HUDEP-2 (cell line): ENCODE measurements around the gene CTDP1.

Source experiments
- DNase-seq, 76 experiments: peaks; one replicate each; lab custom pipeline; 2025; ENCODE audit not compliant: unreplicated experiment in 76 of 76; lab: John Stamatoyannopoulos, UW

Gene CTDP1

GRCh38 chr18:79779700-79780190 is 100.1 kb downstream of the CTDP1 start:
- no peak for DNase-seq

GRCh38 chr18:79780547-79780946 is 100.9 kb downstream of the CTDP1 start:
- no peak for DNase-seq

- no peak for DNase-seq
These were observed 101.8 kb downstream of the CTDP1 start for GRCh38 chr18:79781331-79781941.

- DNase-seq: no peak
These were observed 103.1 kb downstream of the CTDP1 start for GRCh38 chr18:79782566-79783308.

GRCh38 chr18:79784071-79784913 is 104.7 kb downstream of the CTDP1 start:
- DNase-seq: no peak

GRCh38 chr18:79784965-79785770 is 105.6 kb downstream of the CTDP1 start:
- no peak for DNase-seq

GRCh38 chr18:79785831-79786230 is 106.2 kb downstream of the CTDP1 start:
- no peak for DNase-seq

- DNase-seq: no peak
These were observed 106.7 kb downstream of the CTDP1 start for GRCh38 chr18:79786304-79786703.

- DNase-seq: no peak
These were observed 107.4 kb downstream of the CTDP1 start for GRCh38 chr18:79786786-79787526.

- no peak for DNase-seq
These were observed 107.9 kb downstream of the CTDP1 start for GRCh38 chr18:79787527-79787864.

GRCh38 chr18:79787865-79788733 is 108.5 kb downstream of the CTDP1 start:
- DNase-seq: peak in 1 of 76 experiments; percentile 20

- DNase-seq: no peak
These were observed 109.1 kb downstream of the CTDP1 start for GRCh38 chr18:79788734-79789085.

GRCh38 chr18:79789091-79789891 is 109.7 kb downstream of the CTDP1 start:
- no peak for DNase-seq

GRCh38 chr18:79789901-79790890 is 110.6 kb downstream of the CTDP1 start:
- DNase-seq: no peak

- peak in 11 of 76 experiments; percentile 1 to 52 (median 23) for DNase-seq
These were observed 111.7 kb downstream of the CTDP1 start for GRCh38 chr18:79790996-79791972.
